MG63 (cell line): ENCODE measurements around the gene GATA2. TPM values are rescaled to one million over a fixed set of nuclear protein-coding genes. Genes with fewer than 3 reads are reported as not detected.

Experiments
- DNase-seq: peaks from one replicate; pipeline ENCODE4 v3.0.0-alpha.2; 2020
- H3K27me3 ChIP-seq: fragments of 250-450 bp; sonication (Bioruptor Pico); 2 replicates; pipeline ENCODE4 v1.5.1; 2020; ENCODE audit warnings: mild to moderate bottlenecking, moderate library complexity
- H3K36me3 ChIP-seq: fragments of 250-450 bp; sonication (Bioruptor Pico); 2 replicates; pipeline ENCODE4 v1.5.1; 2020; ENCODE audit warnings: mild to moderate bottlenecking, moderate library complexity
- H3K4me3 ChIP-seq: fragments of 250-450 bp; sonication (Bioruptor Pico); 2 replicates; pipeline ENCODE4 v1.5.1; 2020; ENCODE audit warnings: mild to moderate bottlenecking, moderate library complexity
- H3K9me3 ChIP-seq: fragments of 250-450 bp; sonication (Bioruptor Pico); 2 replicates; pipeline ENCODE4 v1.5.1; 2020; ENCODE audit warnings: mild to moderate bottlenecking, moderate library complexity
- total RNA-seq: library from RNA; depleted of rRNA; stranded (reverse); fragments of >200 nt; shearing (Covaris generic); gene quantifications from 2 replicates; pipeline ENCODE4 v1.2.3, GENCODE V29; 2014; ENCODE audit warnings: low replicate concordance

The GATA2 gene
- total RNA-seq, 1 experiment from 2014 or later = 2.6 TPM

GRCh38 chr3:128457937-128458336 is 35.1 kb downstream of the GATA2 start:
- Histone ChIP-seq H3K36me3 (no peaks in the 10 kb centered on the region), H3K27me3 (peaks cover 5% of the 10 kb centered on the region; the same call in 1 of the 2 replicates), H3K4me3 (no peak overlapping the region), H3K9me3 (no peaks in the 10 kb centered on the region)
- DNase-seq = no peak

- Histone ChIP-seq H3K9me3 (no peaks in the 10 kb centered on the region), H3K4me3 (no peak overlapping the region), H3K36me3 (no peaks in the 10 kb centered on the region), H3K27me3 (peaks cover 5% of the 10 kb centered on the region; the same call in 1 of the 2 replicates)
- no peak for DNase-seq
These were observed 36.0 kb downstream of the GATA2 start for GRCh38 chr3:128456776-128457715.

- H3K27me3 ChIP-seq = peaks cover 5% of the 10 kb centered on the region; the same call in 1 of the 2 replicates
- no peak overlapping the region for H3K4me3 ChIP-seq
- no peaks in the 10 kb centered on the region for H3K36me3 ChIP-seq
- DNase-seq = no peak
- no peaks in the 10 kb centered on the region for H3K9me3 ChIP-seq
These were observed 36.9 kb downstream of the GATA2 start for GRCh38 chr3:128455786-128456748.

- DNase-seq = no peak
- peaks cover 5% of the 10 kb centered on the region; the same call in 1 of the 2 replicates for H3K27me3 ChIP-seq
These were observed 37.9 kb downstream of the GATA2 start for GRCh38 chr3:128455116-128455515.

GRCh38 chr3:128454310-128454618 is 38.7 kb downstream of the GATA2 start:
- no peak overlapping the region for H3K4me3 ChIP-seq
- no peak for DNase-seq
- H3K9me3 ChIP-seq = no peaks in the 10 kb centered on the region
- H3K36me3 ChIP-seq = no peaks in the 10 kb centered on the region
- peaks cover 5% of the 10 kb centered on the region; the same call in 1 of the 2 replicates for H3K27me3 ChIP-seq

More at GRCh38 chr3:128455116-128455515, 37.9 kb downstream of the GATA2 start:
- Histone ChIP-seq H3K4me3 (no peak overlapping the region), H3K9me3 (no peaks in the 10 kb centered on the region), H3K36me3 (no peaks in the 10 kb centered on the region)

- no peak overlapping the region for H3K4me3 ChIP-seq
- H3K9me3 ChIP-seq = no peaks in the 10 kb centered on the region
- H3K36me3 ChIP-seq = no peaks in the 10 kb centered on the region
- DNase-seq = no peak
- H3K27me3 ChIP-seq = peaks cover 5% of the 10 kb centered on the region; the same call in 1 of the 2 replicates
These were observed 39.3 kb downstream of the GATA2 start for GRCh38 chr3:128453501-128454309.

- H3K9me3 ChIP-seq = no peaks in the 10 kb centered on the region
- no peak overlapping the region for H3K4me3 ChIP-seq
- no peak for DNase-seq
- H3K27me3 ChIP-seq = peaks cover 5% of the 10 kb centered on the region; the same call in 1 of the 2 replicates
- H3K36me3 ChIP-seq = no peaks in the 10 kb centered on the region
These were observed 40.2 kb downstream of the GATA2 start for GRCh38 chr3:128452678-128453275.

- Histone ChIP-seq H3K4me3 (no peak overlapping the region), H3K9me3 (no peaks in the 10 kb centered on the region), H3K36me3 (no peaks in the 10 kb centered on the region), H3K27me3 (peaks cover 5% of the 10 kb centered on the region; the same call in 1 of the 2 replicates)
- DNase-seq = no peak
These were observed 40.9 kb downstream of the GATA2 start for GRCh38 chr3:128452120-128452519.

- Histone ChIP-seq H3K4me3 (no peak overlapping the region), H3K27me3 (no peaks in the 10 kb centered on the region), H3K36me3 (no peaks in the 10 kb centered on the region), H3K9me3 (no peaks in the 10 kb centered on the region)
- DNase-seq = no peak
These were observed 43.8 kb downstream of the GATA2 start for GRCh38 chr3:128449111-128449638.

GRCh38 chr3:128448491-128448890 is 44.5 kb downstream of the GATA2 start:
- no peaks in the 10 kb centered on the region for H3K27me3 ChIP-seq
- DNase-seq = no peak
- no peaks in the 10 kb centered on the region for H3K36me3 ChIP-seq
- H3K9me3 ChIP-seq = no peaks in the 10 kb centered on the region
- H3K4me3 ChIP-seq = no peak overlapping the region

GRCh38 chr3:128447561-128448013 is 45.4 kb downstream of the GATA2 start:
- no peak overlapping the region for H3K4me3 ChIP-seq
- DNase-seq = no peak
- H3K9me3 ChIP-seq = no peaks in the 10 kb centered on the region
- H3K27me3 ChIP-seq = no peaks in the 10 kb centered on the region
- no peaks in the 10 kb centered on the region for H3K36me3 ChIP-seq

- Histone ChIP-seq H3K27me3 (no peaks in the 10 kb centered on the region), H3K9me3 (no peaks in the 10 kb centered on the region), H3K4me3 (no peak overlapping the region), H3K36me3 (no peaks in the 10 kb centered on the region)
- DNase-seq = no peak
These were observed 46.2 kb downstream of the GATA2 start for GRCh38 chr3:128446821-128447220.

- no peaks in the 10 kb centered on the region for H3K27me3 ChIP-seq
- H3K4me3 ChIP-seq = no peak overlapping the region
- no peaks in the 10 kb centered on the region for H3K36me3 ChIP-seq
- H3K9me3 ChIP-seq = no peaks in the 10 kb centered on the region
- no peak for DNase-seq
These were observed 47.6 kb downstream of the GATA2 start for GRCh38 chr3:128445357-128445756.

GRCh38 chr3:128443771-128444170 is 49.2 kb downstream of the GATA2 start:
- Histone ChIP-seq H3K36me3 (no peaks in the 10 kb centered on the region), H3K4me3 (no peak overlapping the region), H3K27me3 (no peaks in the 10 kb centered on the region), H3K9me3 (no peaks in the 10 kb centered on the region)
- no peak for DNase-seq

- DNase-seq = no peak
- no peak overlapping the region for H3K4me3 ChIP-seq
- H3K36me3 ChIP-seq = no peaks in the 10 kb centered on the region
- H3K9me3 ChIP-seq = no peaks in the 10 kb centered on the region
- H3K27me3 ChIP-seq = no peaks in the 10 kb centered on the region
These were observed 50.1 kb downstream of the GATA2 start for GRCh38 chr3:128442949-128443348.

- no peaks in the 10 kb centered on the region for H3K27me3 ChIP-seq
- no peak overlapping the region for H3K4me3 ChIP-seq
These were observed 50.9 kb downstream of the GATA2 start for GRCh38 chr3:128442070-128442469.

More at GRCh38 chr3:128442070-128442469, 50.9 kb downstream of the GATA2 start:
- H3K9me3 ChIP-seq = no peaks in the 10 kb centered on the region
- no peak for DNase-seq
- no peaks in the 10 kb centered on the region for H3K36me3 ChIP-seq
